Measurements from ENCODE around the gene MTOR. TPM values are rescaled to one million over a fixed set of nuclear protein-coding genes. Genes with fewer than 3 reads are reported as not detected.
"Not testable (repeated sequence)": the region's sequence is repeated elsewhere in the genome, so short reads cannot be mapped to it uniquely, and the experiment has no call there.

Gene MTOR
- total RNA-seq, 6 donors from 2014 or later = 27.5 to 61.0 (median 33.1) TPM

- WGBS, 2 donors = 81 to 89% methylated on average over 2 of the region's 2 CpGs
- Histone ChIP-seq H3K9me3 (no peaks in the 10 kb centered on the region), H3K27me3 (no peaks in the 10 kb centered on the region), H3K4me3 (no peak overlapping the region), H3K36me3 (no peaks in the 10 kb centered on the region), H3K27ac (no peak overlapping the region), H3K4me1 (peaks cover 0 to 8% (median 1%) of the 10 kb centered on the region in 4 donors)
- DNase-seq (no peak), ATAC-seq (ENCODE audit: low FRiP score in 2 of 2) (no peak)
- TF ChIP-seq POLR2A (IDR thresholded peaks at IDR 0.05) (no peak), EP300 (IDR thresholded peaks at IDR 0.05) (no peak), POLR2AphosphoS5 (IDR thresholded peaks at IDR 0.05) (no peak), CTCF (IDR thresholded peaks at IDR 0.05) (no peak)
Observed at GRCh38 chr1:11302366-11302765, 40.0 kb upstream of the MTOR start.

- Histone ChIP-seq H3K27me3 (no peaks in the 10 kb centered on the region), H3K9me3 (no peaks in the 10 kb centered on the region), H3K27ac (no peak overlapping the region), H3K4me3 (no peak overlapping the region), H3K4me1 (peaks cover 0 to 8% (median 1%) of the 10 kb centered on the region in 4 donors), H3K36me3 (no peaks in the 10 kb centered on the region)
- 35 to 52% methylated on average over 9 of the region's 9 CpGs for WGBS, 2 donors
- no peak for DNase-seq
- ATAC-seq (ENCODE audit: low FRiP score in 2 of 2) = no peak
- TF ChIP-seq POLR2A (IDR thresholded peaks at IDR 0.05) (no peak), CTCF (IDR thresholded peaks at IDR 0.05) (no peak)
Observed at GRCh38 chr1:11301601-11302000, 39.2 kb upstream of the MTOR start.

GRCh38 chr1:11299225-11299574, 36.8 kb upstream of the MTOR start:
- Histone ChIP-seq H3K36me3 (peaks cover 0 to 19% (median 5%) of the 10 kb centered on the region in 4 donors), H3K27ac (no peak overlapping the region), H3K9me3 (no peaks in the 10 kb centered on the region), H3K4me1 (peaks cover 0 to 8% (median 1%) of the 10 kb centered on the region in 4 donors), H3K4me3 (no peak overlapping the region), H3K27me3 (no peaks in the 10 kb centered on the region)
- TF ChIP-seq CTCF (IDR thresholded peaks at IDR 0.05) (no peak), POLR2A (IDR thresholded peaks at IDR 0.05) (no peak), POLR2AphosphoS5 (IDR thresholded peaks at IDR 0.05) (no peak), EP300 (IDR thresholded peaks at IDR 0.05) (no peak)
- ATAC-seq (ENCODE audit: low FRiP score in 2 of 2) (no peak), DNase-seq (no peak)
- WGBS, 2 donors = 45 to 64% methylated on average over 10 of the region's 10 CpGs

GRCh38 chr1:11298390-11299224, 36.3 kb upstream of the MTOR start:
- TF ChIP-seq CTCF (IDR thresholded peaks at IDR 0.05) (no peak), POLR2AphosphoS5 (IDR thresholded peaks at IDR 0.05) (no peak), POLR2A (IDR thresholded peaks at IDR 0.05) (no peak), EP300 (IDR thresholded peaks at IDR 0.05) (no peak)
- Histone ChIP-seq H3K4me3 (no peak overlapping the region), H3K27ac (no peak overlapping the region), H3K36me3 (peaks cover 0 to 25% (median 5%) of the 10 kb centered on the region in 4 donors), H3K27me3 (no peaks in the 10 kb centered on the region), H3K4me1 (peaks cover 0 to 8% (median 1%) of the 10 kb centered on the region in 4 donors), H3K9me3 (no peaks in the 10 kb centered on the region)
- no peak for ATAC-seq (ENCODE audit: low FRiP score in 2 of 2)
- no peak for DNase-seq
- WGBS, 2 donors = 77 to 79% methylated on average over 11 to 12 of the region's 12 CpGs

- H3K36me3 ChIP-seq = peaks cover 0 to 29% (median 7%) of the 10 kb centered on the region in 4 donors
- H3K4me1 ChIP-seq; H3K9me3 ChIP-seq; DNase-seq; H3K27ac ChIP-seq; H3K4me3 ChIP-seq; ATAC-seq (ENCODE audit: low FRiP score in 2 of 2); H3K27me3 ChIP-seq: not testable (repeated sequence)
- 98% methylated on average over 5 of the region's 5 CpGs for WGBS, 2 donors
Observed at GRCh38 chr1:11297774-11298173, 35.4 kb upstream of the MTOR start.
